H1 (cell line): ENCODE results near the gene BIN2. TPM values are rescaled to one million over a fixed set of nuclear protein-coding genes. Genes with fewer than 3 reads are reported as not detected.
A peak's percentile ranks its signal among the peaks of the same experiment; 100 is the strongest.

Experiments used
- CTCF ChIA-PET: fragments of 300-600 bp; sonication (Branson Sonifier 250); formaldehyde crosslinking; loops from one replicate; lab custom pipeline; 2021; ENCODE audit not compliant: partially characterized antibody; lab: Charles Lee
- POLR2A ChIA-PET: fragments of 300-600 bp; sonication (Branson Sonifier 250); formaldehyde crosslinking; loops from one replicate; lab custom pipeline; 2021; ENCODE audit warnings: inconsistent platforms; ENCODE audit not compliant: partially characterized antibody; lab: Charles Lee
- DNase-seq, 2 experiments: peaks; one replicate each; pipeline versions ENCODE4 v3.0.0 to v3.0.0-alpha.2; 2010 to 2022; ENCODE audit warnings: low spot score in 2 of 2, low read depth in 1 of 2, mixed read lengths in 1 of 2
- FAIRE-seq: peaks from 2 replicates; lab custom pipeline; 2011; peaks lifted over from hg19 to GRCh38; lab: Jason Lieb, UNC
- H2AFZ ChIP-seq: 2 replicates; pipeline ENCODE4 v1.8.1; 2012; ENCODE audit warnings: low read length, inconsistent platforms
- H2AK5ac ChIP-seq: 2 replicates; pipeline ENCODE4 v1.6.1; 2013; ENCODE audit warnings: low read depth, low read length
- H2BK120ac ChIP-seq: replicated peaks from 2 replicates; pipeline ENCODE3; 2013; ENCODE audit warnings: low read depth, low read length, inconsistent platforms
- H2BK12ac ChIP-seq: 2 replicates; pipeline ENCODE4 v1.6.1; 2013; ENCODE audit warnings: low read depth, low read length
- H2BK15ac ChIP-seq: 2 replicates; pipeline ENCODE4 v1.6.1; 2013; ENCODE audit warnings: low read length
- H2BK20ac ChIP-seq: 2 replicates; pipeline ENCODE4 v1.6.1; 2013; ENCODE audit warnings: low read length
- H2BK5ac ChIP-seq: 2 replicates; pipeline ENCODE4 v1.6.1; 2013; ENCODE audit warnings: low read depth, low read length
- H3K14ac ChIP-seq: 2 replicates; pipeline ENCODE4 v1.6.1; 2013; ENCODE audit warnings: inconsistent platforms; ENCODE audit not compliant: insufficient read length
- H3K18ac ChIP-seq: 2 replicates; pipeline ENCODE4 v1.6.1; 2013; ENCODE audit warnings: low read length; ENCODE audit errors: extremely low read depth
- H3K23ac ChIP-seq: 2 replicates; pipeline ENCODE4 v1.6.1; 2013; ENCODE audit warnings: inconsistent platforms; ENCODE audit not compliant: insufficient read length
- H3K23me2 ChIP-seq: 2 replicates; pipeline ENCODE4 v1.6.1; 2013; ENCODE audit warnings: low read depth, low read length
- H3K27ac ChIP-seq: 2 replicates; pipeline ENCODE4 v1.6.1; 2011; ENCODE audit warnings: low read depth, low read length, inconsistent platforms
- H3K27me3 ChIP-seq, 4 experiments: replicated peaks in 1 of 4; 1 replicate in 1 of 4; 2 replicates in 3 of 4; pipeline versions ENCODE4 v1.6.1 to v1.8.1; 2011 to 2013; ENCODE audit warnings: low read length in 3 of 4, mild to moderate bottlenecking in 3 of 4, inconsistent platforms in 2 of 4, mixed read lengths in 2 of 4, moderate library complexity in 1 of 4; ENCODE audit not compliant: control insufficient read depth in 3 of 4, insufficient read depth in 3 of 4; ENCODE audit errors: extremely low read depth in 1 of 4
- H3K36me3 ChIP-seq, 4 experiments: 2 replicates each; pipeline versions ENCODE4 v1.6.1 to v1.8.1; 2011 to 2013; ENCODE audit warnings: mild to moderate bottlenecking in 4 of 4, low read length in 3 of 4, moderate library complexity in 2 of 4, control low read depth in 1 of 4, inconsistent platforms in 1 of 4; ENCODE audit not compliant: insufficient read depth in 4 of 4, control insufficient read depth in 2 of 4
- H3K4ac ChIP-seq: replicated peaks from 2 replicates; pipeline ENCODE3; 2013; ENCODE audit warnings: low read length, low read depth, mixed read lengths, inconsistent platforms; ENCODE audit not compliant: insufficient read length
- H3K4me1 ChIP-seq, 4 experiments: replicated peaks in 1 of 4; 1 replicate in 1 of 4; 2 replicates in 3 of 4; pipeline versions ENCODE4 v1.6.1 to v1.8.1; 2011 to 2013; ENCODE audit warnings: low read length in 3 of 4, inconsistent platforms in 2 of 4, mixed read lengths in 1 of 4; ENCODE audit not compliant: insufficient read depth in 4 of 4, control insufficient read depth in 3 of 4
- H3K4me2 ChIP-seq, 2 experiments: 2 replicates each; pipeline versions ENCODE4 v1.6.1 to v1.8.1; 2011 to 2013; ENCODE audit warnings: low read depth in 2 of 2, low read length in 2 of 2, control low read depth in 1 of 2, inconsistent platforms in 1 of 2, mild to moderate bottlenecking in 1 of 2; ENCODE audit not compliant: insufficient read depth in 1 of 2
- H3K4me3 ChIP-seq, 4 experiments: fragments of 200-600, 300-600 bp in 1 of 4; sonication (generic), shearing (Covaris generic), sonication (Bioruptor Twin) in 1 of 4; 2 replicates each; pipeline versions ENCODE4 v1.5.1 to v1.8.1; 2011 to 2016; ENCODE audit warnings: low read length in 4 of 4, low read depth in 3 of 4, control low read depth in 2 of 4, inconsistent platforms in 2 of 4, mild to moderate bottlenecking in 2 of 4, mixed read lengths in 1 of 4, moderate library complexity in 1 of 4; ENCODE audit not compliant: insufficient read depth in 2 of 4; ENCODE audit errors: extremely low read depth in 1 of 4
- H3K56ac ChIP-seq: replicated peaks from 2 replicates; pipeline ENCODE3; 2013; ENCODE audit warnings: low read depth, mild to moderate bottlenecking, mixed read lengths, low read length, inconsistent platforms; ENCODE audit not compliant: insufficient read length
- H3K79me1 ChIP-seq: 2 replicates; pipeline ENCODE4 v1.6.1; 2013; ENCODE audit warnings: low read depth, low read length, control low read depth
- H3K79me2 ChIP-seq, 2 experiments: 2 replicates each; pipeline versions ENCODE4 v1.6.1 to v1.8.1; 2012 to 2013; ENCODE audit warnings: low read length in 2 of 2, mild to moderate bottlenecking in 2 of 2, inconsistent platforms in 1 of 2; ENCODE audit not compliant: insufficient read depth in 2 of 2, control insufficient read depth in 1 of 2
- H3K9ac ChIP-seq, 4 experiments: replicated peaks in 1 of 4; 1 replicate in 1 of 4; 2 replicates in 3 of 4; pipeline versions ENCODE4 v1.6.1 to v1.8.1; 2011 to 2013; ENCODE audit warnings: low read depth in 3 of 4, low read length in 3 of 4, control low read depth in 2 of 4, mild to moderate bottlenecking in 2 of 4, moderate library complexity in 2 of 4, inconsistent platforms in 1 of 4; ENCODE audit errors: extremely low read depth in 1 of 4
- H3K9me3 ChIP-seq, 2 experiments: 2 replicates each; pipeline versions ENCODE4 v1.6.1 to v1.8.1; 2012 to 2013; ENCODE audit warnings: mild to moderate bottlenecking in 2 of 2, moderate library complexity in 2 of 2, control low read depth in 1 of 2, inconsistent platforms in 1 of 2, low read depth in 1 of 2, low read length in 1 of 2, mixed read lengths in 1 of 2; ENCODE audit not compliant: insufficient read depth in 2 of 2
- H4K20me1 ChIP-seq, 2 experiments: replicated peaks in 1 of 2; 2 replicates each; pipeline versions ENCODE3 to v1.8.1; 2011 to 2013; ENCODE audit warnings: inconsistent platforms in 2 of 2, low read length in 2 of 2, mild to moderate bottlenecking in 1 of 2; ENCODE audit not compliant: insufficient read depth in 2 of 2, control insufficient read depth in 1 of 2
- H4K5ac ChIP-seq: 2 replicates; pipeline ENCODE4 v1.6.1; 2013; ENCODE audit warnings: low read length, low read depth, mixed read lengths, inconsistent platforms; ENCODE audit not compliant: insufficient read length
- H4K8ac ChIP-seq: 2 replicates; pipeline ENCODE4 v1.8.0; 2013; ENCODE audit warnings: mild to moderate bottlenecking, moderate library complexity, low read length, inconsistent platforms; ENCODE audit not compliant: insufficient read depth; ENCODE audit errors: extremely low read depth
- H4K91ac ChIP-seq: replicated peaks from 2 replicates; pipeline ENCODE3; 2013; ENCODE audit warnings: low read length, mixed read lengths, inconsistent platforms; ENCODE audit not compliant: insufficient read length
- BCL11A ChIP-seq, 2 experiments: IDR thresholded peaks; one replicate each; pipeline ENCODE4 v1.6.1; 2011; ENCODE audit warnings: low read depth in 2 of 2, low read length in 2 of 2, mild to moderate bottlenecking in 2 of 2
- CHD2 ChIP-seq: IDR thresholded peaks from 2 replicates; pipeline ENCODE4 v1.6.1; 2012; ENCODE audit warnings: low read length, improper control_type of control experiment
- KDM5A ChIP-seq: fragments of 200-600 bp; IDR thresholded peaks from 2 replicates; pipeline ENCODE4 v1.7.1; 2012; ENCODE audit warnings: mild to moderate bottlenecking, low read length, inconsistent platforms, mixed read lengths
- RXRA ChIP-seq: IDR thresholded peaks from 2 replicates; pipeline ENCODE4 v1.6.1; 2011; ENCODE audit warnings: low read depth, mild to moderate bottlenecking, low read length, moderate library complexity; ENCODE audit not compliant: insufficient read depth
- SP1 ChIP-seq: IDR thresholded peaks from 2 replicates; pipeline ENCODE4 v1.6.1; 2011; ENCODE audit warnings: low read depth, low read length
- SRF ChIP-seq: IDR thresholded peaks from 2 replicates; pipeline ENCODE4 v1.6.1; 2011; ENCODE audit warnings: mild to moderate bottlenecking, low read depth, low read length, moderate library complexity
- TAF1 ChIP-seq: IDR thresholded peaks from 2 replicates; pipeline ENCODE4 v1.6.1; 2011; ENCODE audit warnings: mild to moderate bottlenecking, low read depth, low read length
- TEAD4 ChIP-seq: IDR thresholded peaks from 2 replicates; pipeline ENCODE4 v1.6.1; 2012; ENCODE audit warnings: low read depth, low read length, inconsistent platforms, mixed read lengths
- WGBS, 2 experiments: shearing (Covaris generic) in 1 of 2; methylation state at CpG; one replicate each; pipeline versions ENCODE4 v1.1.6 to v1.1.7; 2013 to 2015; ENCODE audit warnings: low lambda C conversion rate in 2 of 2, mixed read lengths in 2 of 2, inconsistent platforms in 1 of 2, low coverage in 1 of 2, missing lambda C conversion rate in 1 of 2; ENCODE audit not compliant: insufficient replicate concordance in 2 of 2, insufficient coverage in 1 of 2, insufficient read length in 1 of 2; ENCODE audit errors: extremely low coverage in 1 of 2, missing lambda C conversion rate in 1 of 2; 5-methylcytosine and 5-hydroxymethylcytosine counted together
- polyA plus RNA-seq, 7 experiments: library from polyadenylated mRNA; depleted of rRNA in 3 of 7; stranded (reverse) in 5 of 7; unstranded in 2 of 7; fragments of >200 nt in 5 of 7; fragments of 200-250 nt in 2 of 7; gene quantifications; 1 replicate in 5 of 7; 2 replicates in 1 of 7; 4 replicates in 1 of 7; pipeline versions ENCODE4 v1.2.1 to v1.2.3, GENCODE V29; 2011 to 2013; ENCODE audit warnings: missing spikeins in 2 of 7, mixed read lengths in 2 of 7
- total RNA-seq: library from RNA; stranded (reverse); fragmentation: NEBNext Ultra II Directional; extraction: Animal tissue kit (Norgen Biotek cat#: 25700); gene quantifications from 2 replicates; pipeline ENCODE4 v1.2.1, GENCODE V29; 2021

BIN2 gene
- total and polyA plus RNA-seq, 2 of the 8 experiments (the other 6 are each of a cell fraction or from before 2014, with no cell fraction given): not detected

DNA sequence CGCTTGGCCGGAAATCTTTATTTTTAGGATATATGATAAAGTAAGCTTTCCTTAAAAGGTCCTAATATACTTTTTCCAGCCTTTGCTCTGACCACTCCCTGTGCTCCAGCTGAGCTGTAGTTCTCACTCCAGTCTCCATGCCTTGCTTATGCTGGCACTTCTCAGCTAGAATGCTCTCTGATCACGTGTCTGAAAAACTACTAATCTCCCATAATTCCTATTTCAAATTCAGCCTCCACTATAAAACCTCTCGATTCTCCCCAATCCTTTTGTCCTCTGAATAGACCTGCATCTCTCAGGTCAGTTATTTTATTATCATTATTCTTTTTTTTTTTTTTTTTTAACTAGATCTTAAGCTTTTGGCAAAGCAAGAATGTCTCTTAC lies 3.7 kb downstream of the BIN2 start:
- peak overlapping the region in 1 of 2 experiments; percentile 46; a peak in 2 of 4 replicates for H3K4me2 ChIP-seq
- no peak overlapping the region for H3K23ac ChIP-seq
- no peak overlapping the region for H3K14ac ChIP-seq
- no peaks in the 10 kb centered on the region for H4K20me1 ChIP-seq
- WGBS, 2 experiments: 81% methylated on average over 4 of the region's 4 CpGs; no CpG with 5 or more reads in 1 of the 2 experiments
- H2BK5ac ChIP-seq: no peak overlapping the region
- CTCF ChIA-PET: interaction anchor here (0.9 to 1.2 kb wide), 2 partner anchors 12 to 21 kb away, joined by 4 to 5 read pairs; no protein-coding TSS in a partner anchor
- no peak overlapping the region for H2BK15ac ChIP-seq
- H4K5ac ChIP-seq: peak overlapping the region; percentile 60
- H3K27me3 ChIP-seq: no peaks in the 10 kb centered on the region; a peak in 1 of 7 replicates
- no peak overlapping the region for H2AK5ac ChIP-seq
- no peak overlapping the region for H3K9ac ChIP-seq
- H3K79me2 ChIP-seq: no peaks in the 10 kb centered on the region
- peak overlapping the region; percentile 89 for H4K91ac ChIP-seq
- peak overlapping the region; percentile 71; the same call in 1 of the 2 replicates for H3K18ac ChIP-seq
- H2BK20ac ChIP-seq: peak overlapping the region; percentile 89; the same call in 1 of the 2 replicates
- H3K79me1 ChIP-seq: no peaks in the 10 kb centered on the region
- no peak overlapping the region for H3K4me3 ChIP-seq
- H2BK120ac ChIP-seq: no peak overlapping the region
- H3K4me1 ChIP-seq: peaks cover 2 to 16% (median 7%) of the 10 kb centered on the region in 4 experiments; a peak in 6 of 7 replicates
- no peaks in the 10 kb centered on the region for H3K23me2 ChIP-seq
- FAIRE-seq (no peak), DNase-seq (no peak)
- TF ChIP-seq SRF (no peak), BCL11A (IDR thresholded peaks at IDR 0.05; ENCODE audit: low read depth in 2 of 2, low read length in 2 of 2) (no peak), TAF1 (no peak), RXRA (no peak), KDM5A (no peak), TEAD4 (no peak), CHD2 (no peak), SP1 (no peak)
- no peak overlapping the region; the same call in 1 of the 2 replicates for H4K8ac ChIP-seq
- no peak overlapping the region for H3K27ac ChIP-seq
- POLR2A ChIA-PET: interaction anchor here (1.0 to 2.3 kb wide), 9 partner anchors 13 to 237 kb away, joined by 3 to 8 read pairs (median 4); partner anchors contain the start of genes CSRNP2, POU6F1 and SMAGP
- H2BK12ac ChIP-seq: peak overlapping the region; percentile 97
- no peak overlapping the region for H3K56ac ChIP-seq
- no peaks in the 10 kb centered on the region for H3K36me3 ChIP-seq
- H3K4ac ChIP-seq: no peak overlapping the region
- H2AFZ ChIP-seq: no peak overlapping the region
- no peaks in the 10 kb centered on the region for H3K9me3 ChIP-seq
